GM18870 (cell line): Measurements from ENCODE around the gene PLEKHH1.
"Not testable (repeated sequence)": the region's sequence is repeated elsewhere in the genome, so short reads cannot be mapped to it uniquely, and the experiment has no call there.

Experiments used
- ATAC-seq: cut with Tn5 transposase; IDR thresholded peaks from one replicate; pipeline ENCODE4 v1.9.1; 2021; ENCODE audit warnings: moderate library complexity; ENCODE audit not compliant: unreplicated experiment

Gene PLEKHH1

GRCh38 chr14:67529947-67530935 is 2.8 kb upstream of the PLEKHH1 start:
- ATAC-seq, result no peak

DNA sequence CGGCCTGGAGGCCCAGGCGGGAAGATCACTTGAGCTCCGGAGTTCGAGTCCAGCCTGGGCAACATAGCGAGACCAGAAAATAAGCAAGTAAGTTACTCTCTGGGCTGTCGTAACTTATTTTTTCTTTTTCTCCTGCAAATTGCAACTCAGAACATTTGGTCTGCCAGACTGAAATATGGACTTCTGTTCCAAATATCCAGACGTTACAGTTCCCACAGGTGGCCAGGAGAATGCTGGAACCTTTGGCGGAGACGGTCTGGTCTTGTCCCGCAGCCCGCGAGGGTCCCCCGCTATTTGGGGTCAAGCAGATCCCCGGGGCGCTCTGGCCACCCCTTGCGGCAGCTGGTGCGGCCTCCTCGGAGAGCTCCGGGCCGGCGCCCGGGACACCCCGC is 488 bp upstream of the PLEKHH1 start:
- no peak for ATAC-seq

DNA sequence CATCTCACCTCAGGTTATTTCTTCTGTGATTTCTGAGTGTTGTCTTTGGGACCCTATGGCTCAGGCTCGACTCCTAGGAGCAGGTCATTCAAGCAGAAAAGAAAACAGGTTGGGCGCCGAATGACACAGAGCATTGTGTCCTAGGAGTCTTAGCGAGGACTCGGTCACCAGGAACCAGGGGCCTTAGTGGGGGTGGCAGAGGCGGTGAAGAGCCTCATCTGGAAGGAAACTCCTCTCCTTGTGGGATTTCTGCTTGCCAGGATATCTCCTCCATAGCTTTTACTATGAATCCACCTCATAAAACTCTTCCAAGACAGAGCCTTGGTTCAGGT is 630 bp downstream of the PLEKHH1 start:
- ATAC-seq, result no peak

- ATAC-seq, result no peak
These were observed 3.0 kb downstream of the PLEKHH1 start for GRCh38 chr14:67536087-67536486.

- no peak for ATAC-seq
These were observed 4.6 kb downstream of the PLEKHH1 start for GRCh38 chr14:67537736-67538135.

GRCh38 chr14:67538501-67538900 is 5.4 kb downstream of the PLEKHH1 start:
- no peak for ATAC-seq

DNA sequence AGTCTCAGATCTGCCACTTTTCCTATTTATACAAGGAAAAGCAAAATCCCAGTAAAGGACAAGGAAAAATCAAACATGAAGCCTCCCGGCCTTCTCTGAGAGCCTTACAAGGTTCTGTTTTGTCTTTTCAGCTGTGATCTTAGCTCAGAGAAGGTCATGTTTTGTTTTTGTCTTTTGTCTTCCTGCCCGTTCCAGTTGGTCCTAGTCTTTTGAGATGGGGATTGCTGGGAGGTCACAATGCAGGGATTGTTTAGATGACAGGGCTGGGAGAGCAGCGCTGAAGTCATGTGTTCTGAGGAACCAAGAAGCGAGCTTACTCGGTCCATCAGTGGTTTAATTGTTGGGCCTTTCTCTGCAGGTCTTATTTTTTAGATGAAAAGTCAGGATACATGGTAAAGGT is 6.0 kb downstream of the PLEKHH1 start:
- ATAC-seq, result no peak

- ATAC-seq, result no peak
These were observed 8.6 kb downstream of the PLEKHH1 start for GRCh38 chr14:67541448-67542387.

DNA sequence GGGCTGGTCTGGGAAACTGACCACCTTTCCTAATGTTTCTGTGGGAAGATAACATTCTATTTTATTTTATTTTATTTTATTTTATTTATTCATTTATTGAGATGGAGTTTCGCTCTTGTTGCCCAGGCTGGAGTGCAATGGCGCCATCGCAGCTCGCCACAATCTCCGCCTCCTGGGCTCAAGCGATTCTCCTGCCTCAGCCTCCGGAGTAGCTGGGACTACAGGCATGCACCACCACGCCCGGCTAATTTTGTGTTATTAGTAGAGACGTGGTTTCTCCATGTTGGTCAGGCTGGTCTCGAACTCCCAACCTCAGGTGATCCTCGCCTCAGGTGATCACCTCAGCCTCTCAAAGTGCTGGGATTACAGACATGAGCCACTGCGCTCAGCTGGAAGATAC is 9.5 kb downstream of the PLEKHH1 start:
- ATAC-seq, result not testable (repeated sequence)

DNA sequence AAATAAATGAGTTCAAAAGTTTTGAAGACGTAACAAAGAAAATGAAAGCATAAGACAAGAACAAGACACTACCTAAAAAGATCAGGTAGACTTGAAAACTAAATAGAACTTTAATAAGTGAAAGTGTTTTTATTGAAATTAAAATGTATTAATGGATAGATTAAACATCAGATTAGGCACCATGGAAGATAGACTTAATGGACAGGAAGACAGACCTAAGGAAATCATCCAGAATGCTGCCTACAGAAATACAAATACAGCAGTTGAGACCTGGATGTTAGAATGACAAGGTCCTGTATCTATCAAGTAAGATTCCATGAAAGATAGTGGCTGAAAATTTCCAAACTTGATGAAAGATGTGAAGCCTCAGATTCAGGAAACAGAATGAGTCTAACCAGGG is 11.5 kb downstream of the PLEKHH1 start:
- ATAC-seq, result no peak

- no peak for ATAC-seq
These were observed 14.2 kb downstream of the PLEKHH1 start for GRCh38 chr14:67547224-67547780.

DNA sequence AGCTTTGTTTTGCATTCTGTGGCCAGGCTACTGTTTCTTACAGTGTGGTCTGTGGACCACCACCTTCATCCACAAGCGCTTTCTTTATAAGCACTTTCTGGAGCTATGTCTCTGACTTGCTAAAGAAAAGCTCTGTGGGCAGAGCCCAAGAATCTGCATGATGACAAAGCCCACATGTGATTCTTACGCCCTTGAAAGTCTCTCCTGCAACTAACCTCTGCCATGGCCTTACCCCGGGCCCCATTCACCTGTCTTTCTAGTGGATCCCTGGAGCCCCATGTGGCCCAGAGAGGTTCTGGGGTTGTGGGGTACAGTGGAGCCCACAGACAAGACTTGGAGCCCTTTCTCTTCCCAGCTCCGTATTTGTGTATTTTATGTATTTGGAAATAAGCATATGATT is 16.6 kb downstream of the PLEKHH1 start:
- ATAC-seq, result no peak

- ATAC-seq, result no peak
These were observed 18.0 kb downstream of the PLEKHH1 start for GRCh38 chr14:67551123-67551522.

- ATAC-seq, result no peak
These were observed 18.9 kb downstream of the PLEKHH1 start for GRCh38 chr14:67551940-67552339.

DNA sequence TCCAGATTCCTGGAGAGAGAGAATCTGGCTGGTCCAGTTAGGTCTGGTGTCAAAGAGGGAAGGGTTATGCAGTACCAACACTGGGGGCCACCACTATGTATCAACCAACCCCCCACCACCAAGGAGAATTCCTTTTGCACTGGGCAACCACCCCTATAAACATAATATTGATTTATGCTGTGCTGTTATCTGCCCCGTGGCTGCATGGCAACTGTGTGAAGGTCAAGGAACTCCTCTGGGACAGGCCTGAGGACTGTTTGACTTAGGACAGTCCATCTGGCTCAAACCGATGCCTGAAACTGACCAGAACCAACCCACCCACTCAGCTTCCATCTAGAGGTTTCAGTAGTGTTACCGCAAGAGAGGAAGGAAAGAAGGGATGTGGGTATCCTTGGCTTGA is 20.5 kb downstream of the PLEKHH1 start:
- ATAC-seq, result no peak

- no peak for ATAC-seq
These were observed 21.3 kb downstream of the PLEKHH1 start for GRCh38 chr14:67554341-67554740.

DNA sequence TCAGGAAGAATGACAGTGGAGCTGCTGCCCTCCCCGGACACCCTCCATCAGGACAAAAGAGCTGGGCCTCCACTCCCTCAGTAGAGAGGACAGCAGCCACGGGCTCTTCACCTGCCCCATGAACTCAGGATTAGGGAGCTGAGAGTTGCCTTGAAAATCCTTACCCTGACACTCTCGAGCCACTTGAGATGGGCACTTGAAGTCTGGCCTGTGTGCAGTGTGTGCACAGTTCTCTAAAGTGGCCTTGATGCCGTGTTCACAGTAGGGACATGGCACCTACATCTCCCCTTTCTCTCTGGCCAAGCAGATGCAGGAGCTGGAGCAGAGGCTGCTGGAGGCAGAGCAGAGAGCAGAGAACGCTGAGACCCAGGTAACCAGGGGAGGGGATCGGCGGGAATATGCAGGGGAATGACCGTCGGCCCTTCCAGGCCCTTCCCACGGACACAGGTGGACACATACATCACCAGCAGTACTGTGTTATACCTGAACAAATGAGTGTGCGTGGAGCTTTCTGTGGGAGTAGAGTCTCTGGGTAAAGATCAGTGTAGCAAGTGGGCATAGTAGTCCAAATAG is 22.5 kb downstream of the PLEKHH1 start:
- ATAC-seq, result no peak

GRCh38 chr14:67556671-67557070 is 23.6 kb downstream of the PLEKHH1 start:
- ATAC-seq, result no peak

DNA sequence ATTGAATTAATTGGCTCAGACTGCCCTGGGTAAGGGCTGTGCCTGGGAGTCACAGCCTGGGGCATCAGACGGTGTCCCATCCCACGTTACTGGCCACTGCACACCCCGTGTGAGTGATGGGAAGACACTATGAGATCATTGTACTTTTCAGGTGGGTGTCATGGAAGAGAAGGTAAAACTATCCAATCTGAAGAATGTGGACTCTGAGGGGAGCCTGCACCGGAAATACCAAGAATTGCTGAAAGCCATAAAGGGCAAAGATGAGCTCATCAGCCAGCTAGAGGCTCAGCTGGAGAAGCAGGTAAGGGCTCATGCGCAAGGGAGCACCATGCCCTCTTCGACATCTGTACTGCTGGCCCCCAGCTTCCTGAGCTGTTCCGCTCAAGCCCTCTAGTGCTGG is 24.0 kb downstream of the PLEKHH1 start:
- no peak for ATAC-seq

DNA sequence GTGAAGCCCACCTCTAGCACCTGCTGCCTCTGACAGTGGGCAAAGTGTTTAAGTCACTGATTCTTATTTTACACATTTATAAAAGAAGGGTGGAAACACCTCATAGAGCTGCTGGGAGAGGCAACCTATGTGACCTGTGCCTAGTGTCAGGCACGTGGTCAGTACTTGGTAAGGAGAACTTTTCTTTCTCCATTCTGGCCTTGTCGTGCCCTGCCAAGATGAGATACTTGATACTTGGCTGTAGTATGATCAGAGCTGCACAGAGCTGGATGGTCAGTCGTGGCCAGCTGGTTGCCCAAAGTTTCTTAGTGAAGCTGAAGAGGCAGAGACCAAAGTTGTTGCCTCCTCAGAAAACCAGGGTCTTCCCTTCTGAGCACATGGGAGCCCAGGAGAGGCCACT is 24.6 kb downstream of the PLEKHH1 start:
- ATAC-seq, result no peak

- no peak for ATAC-seq
These were observed 26.5 kb downstream of the PLEKHH1 start for GRCh38 chr14:67559639-67560038.
